GM12892 (cell line): ENCODE data around the gene TAS2R8.
"Not testable (repeated sequence)": the region's sequence is repeated elsewhere in the genome, so short reads cannot be mapped to it uniquely, and the experiment has no call there.

Source experiments
- DNase-seq: peaks from one replicate; pipeline ENCODE4 v3.0.0; 2011; ENCODE audit not compliant: insufficient read length
- FAIRE-seq: peaks from 2 replicates; lab custom pipeline; 2011; peaks lifted over from hg19 to GRCh38; lab: Jason Lieb, UNC
- POLR2A ChIP-seq: IDR thresholded peaks from 2 replicates; pipeline ENCODE4 v1.6.1; 2011; ENCODE audit warnings: low read depth, low read length, control low read depth
- POLR2AphosphoS5 ChIP-seq: IDR thresholded peaks from 2 replicates; pipeline ENCODE4 v1.6.1; 2011; ENCODE audit warnings: low read depth, low read length, control low read depth
- TAF1 ChIP-seq: IDR thresholded peaks from 2 replicates; pipeline ENCODE4 v1.6.1; 2011; ENCODE audit warnings: low read depth, mild to moderate bottlenecking, control low read depth, low read length, borderline replicate concordance

Gene TAS2R8

GRCh38 chr12:10811883-10812536, 4.9 kb upstream of the TAS2R8 start:
- FAIRE-seq (no peak), DNase-seq (no peak)
- TF ChIP-seq POLR2A (no peak), TAF1 (no peak)

DNA sequence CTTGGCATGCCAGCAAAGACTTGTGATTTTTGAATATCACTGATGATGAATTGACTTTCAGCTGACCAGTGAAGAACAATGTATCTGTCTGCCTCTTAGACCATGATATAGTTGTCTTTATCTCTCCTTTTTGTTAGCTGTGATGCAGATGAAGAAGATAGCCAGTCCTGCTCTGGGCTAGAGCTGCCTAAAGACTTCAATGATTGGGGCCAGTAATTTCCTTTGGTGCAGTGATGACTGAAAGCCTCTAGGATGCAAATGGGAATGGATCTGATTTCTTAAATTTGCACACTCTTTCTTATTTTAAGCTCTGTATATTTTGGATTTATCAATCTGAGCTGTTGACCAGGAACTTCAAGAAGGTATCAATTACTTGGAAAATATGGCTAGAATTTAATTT, 3.0 kb upstream of the TAS2R8 start, which contains the start of gene TAS2R9:
Gene TAS2R9 (minus strand): TSS at position 101 of the 400 bp plus-strand sequence. CDS start 93 bp downstream, at position 8.
- no peak for DNase-seq
- FAIRE-seq, result no peak
- no peak for TF ChIP-seq TAF1
- no peak for TF ChIP-seq POLR2A
- no peak for TF ChIP-seq POLR2AphosphoS5

- no peak for DNase-seq
- FAIRE-seq, result no peak
These were observed 4.5 kb downstream of the TAS2R8 start, which contains the start of gene TAS2R7 for GRCh38 chr12:10802587-10802986. TAS2R7 (minus strand) TSS chr12:10802627; CDS start chr12:10802570, 57 bp downstream.

GRCh38 chr12:10801741-10802140, 5.3 kb downstream of the TAS2R8 start:
- FAIRE-seq (no peak), DNase-seq (no peak)
- TF ChIP-seq TAF1, result no peak
- TF ChIP-seq POLR2A, result no peak
- TF ChIP-seq POLR2AphosphoS5, result no peak

More at GRCh38 chr12:10802587-10802986, 4.5 kb downstream of the TAS2R8 start, which contains the start of gene TAS2R7:
- TF ChIP-seq POLR2AphosphoS5, result no peak
- no peak for TF ChIP-seq TAF1
- TF ChIP-seq POLR2A, result no peak

DNA sequence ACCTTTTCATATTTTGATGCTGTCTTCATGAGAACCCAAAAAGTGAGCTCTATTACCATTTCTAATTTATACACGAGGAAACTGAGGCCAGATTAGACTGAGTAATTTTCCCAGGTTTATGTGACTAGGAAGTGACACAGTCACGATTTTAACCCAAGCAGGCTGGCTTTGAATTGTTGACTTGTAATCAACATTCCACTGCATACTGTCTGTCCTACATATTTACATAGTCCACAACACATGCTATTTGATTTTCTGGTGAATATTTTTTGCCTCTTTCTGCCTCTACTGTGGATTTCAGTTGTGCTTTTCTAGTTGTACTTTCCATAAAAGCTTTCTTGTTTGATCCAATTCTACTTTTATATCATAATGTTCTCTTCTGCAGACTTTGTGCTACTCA, 12.9 kb downstream of the TAS2R8 start:
- no peak for FAIRE-seq
- DNase-seq, result no peak
- TF ChIP-seq POLR2AphosphoS5, result no peak
- TF ChIP-seq TAF1, result no peak
- no peak for TF ChIP-seq POLR2A

DNA sequence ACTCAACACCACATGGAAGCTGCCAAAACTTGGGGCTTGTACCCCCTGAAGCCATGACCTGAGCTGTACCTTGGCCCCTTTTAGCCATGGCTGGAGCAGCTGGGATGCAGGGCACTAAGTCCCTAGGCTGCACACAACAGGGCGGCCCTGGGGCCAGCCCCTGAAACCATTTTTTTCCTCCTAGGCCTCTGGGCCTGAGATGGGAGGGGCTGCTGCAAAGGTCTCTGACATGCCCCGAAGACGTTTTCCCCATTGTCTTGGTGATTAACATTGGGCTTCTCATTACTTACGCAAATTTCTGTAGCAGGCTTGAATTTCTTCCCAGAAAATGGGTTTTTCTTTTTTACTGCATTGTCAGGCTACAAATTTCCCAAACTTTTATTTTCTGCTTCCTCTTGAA, 15.3 kb downstream of the TAS2R8 start:
- DNase-seq, FAIRE-seq: not testable (repeated sequence)

DNA sequence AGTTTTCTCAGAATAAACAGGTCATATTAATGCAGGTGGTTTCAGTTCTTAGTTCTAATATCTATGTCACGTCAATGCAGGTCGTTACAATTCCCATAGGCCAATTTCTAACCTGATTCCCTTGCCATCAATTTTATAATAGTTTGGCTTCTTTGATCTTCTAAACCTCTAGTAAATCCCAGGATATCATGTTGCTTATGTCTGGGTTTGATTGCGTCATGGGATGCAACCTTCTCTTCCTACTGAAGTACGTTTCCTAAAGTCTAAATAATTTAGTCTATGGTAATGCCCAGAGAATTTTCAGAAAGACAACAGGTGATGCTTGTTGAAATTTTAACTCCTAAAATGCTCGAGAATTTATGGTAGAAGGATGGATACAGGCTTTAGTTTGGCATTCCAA, 23.8 kb downstream of the TAS2R8 start:
- TF ChIP-seq POLR2AphosphoS5, result no peak
- no peak for TF ChIP-seq POLR2A
- TF ChIP-seq TAF1, result no peak
- DNase-seq (no peak), FAIRE-seq (no peak)

GRCh38 chr12:10779103-10779502, 28.0 kb downstream of the TAS2R8 start:
- FAIRE-seq (no peak), DNase-seq (no peak)
- TF ChIP-seq TAF1, result no peak
- TF ChIP-seq POLR2AphosphoS5, result no peak
- no peak for TF ChIP-seq POLR2A

DNA sequence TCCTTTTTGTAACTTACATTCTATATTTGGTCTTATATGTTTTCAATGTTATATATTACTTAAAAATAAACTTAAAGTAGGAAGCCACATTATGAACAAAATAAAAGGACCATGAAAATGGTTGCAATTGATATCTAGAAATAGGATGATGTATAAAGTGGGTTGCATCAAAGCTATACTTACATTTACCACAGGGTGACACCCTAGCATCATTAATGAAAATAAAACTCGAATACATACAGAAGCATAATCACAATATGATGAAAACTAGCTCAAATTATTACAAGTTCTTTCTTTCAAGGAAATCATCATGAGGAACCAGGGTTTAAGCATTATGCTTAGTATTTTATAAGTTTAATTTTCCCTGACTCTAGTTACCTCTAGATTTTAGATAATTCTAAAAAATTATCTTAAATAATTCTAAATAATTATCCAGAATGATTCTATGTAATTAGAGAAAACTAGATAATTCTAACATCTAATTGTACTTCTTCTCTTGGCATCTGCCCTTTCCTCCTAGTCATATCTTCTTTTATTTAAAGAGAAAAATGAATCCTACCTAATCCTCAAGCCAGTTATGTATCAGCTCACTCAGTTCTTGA, 35.9 kb downstream of the TAS2R8 start:
- DNase-seq, result no peak
- no peak for TF ChIP-seq POLR2AphosphoS5
- TF ChIP-seq TAF1, result no peak
- no peak for TF ChIP-seq POLR2A

DNA sequence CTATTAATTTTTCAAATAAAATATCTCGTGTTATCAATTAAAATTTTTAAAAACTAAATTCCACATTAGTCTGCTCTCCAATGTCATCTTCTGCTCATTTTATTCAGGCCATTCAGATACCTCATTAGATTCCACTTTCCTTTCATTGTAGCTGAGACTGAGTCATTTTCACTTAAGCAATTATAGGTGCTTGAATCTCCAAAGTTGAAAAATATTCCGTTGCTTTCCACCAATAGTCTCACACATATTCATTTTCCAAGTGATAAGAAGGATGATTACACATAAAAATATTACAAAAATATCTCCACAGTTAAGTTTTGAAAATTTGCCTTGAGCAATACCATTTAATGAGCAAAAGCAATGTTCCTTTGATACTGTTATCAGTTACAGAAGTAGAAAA, 47.4 kb downstream of the TAS2R8 start:
- no peak for DNase-seq
- TF ChIP-seq TAF1, result no peak
- no peak for TF ChIP-seq POLR2A
- TF ChIP-seq POLR2AphosphoS5, result no peak
- FAIRE-seq, result no peak

More for the DNA sequence above, 35.9 kb downstream of the TAS2R8 start:
- FAIRE-seq, result no peak

DNA sequence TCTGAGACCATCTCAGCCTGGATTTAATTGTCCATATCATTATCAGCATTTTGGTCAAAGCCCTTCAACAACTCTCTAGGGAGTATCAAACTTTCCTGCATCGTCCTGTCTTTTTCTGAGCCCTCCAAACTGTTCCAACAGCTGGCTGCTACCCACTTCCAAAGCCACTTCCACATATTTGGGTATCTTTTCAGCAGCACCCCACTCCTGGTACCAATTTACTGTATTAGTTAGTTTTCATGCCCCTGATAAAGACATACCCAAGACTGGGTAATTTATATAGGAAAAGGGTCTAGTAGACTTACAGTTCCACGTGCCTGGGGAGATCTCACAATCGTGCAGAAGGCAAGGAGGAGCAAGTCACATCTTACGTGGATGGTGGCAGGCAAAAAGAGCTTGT, 50.9 kb downstream of the TAS2R8 start:
- no peak for DNase-seq
- no peak for TF ChIP-seq POLR2A
- TF ChIP-seq POLR2AphosphoS5, result no peak
- no peak for TF ChIP-seq TAF1
- FAIRE-seq, result no peak
